ENCODE measurements around the gene MROH8. TPM values are rescaled to one million over a fixed set of nuclear protein-coding genes. Genes with fewer than 3 reads are reported as not detected.

Gene MROH8
- total and polyA plus RNA-seq, 2 experiments from 2014 or later = 3.7 to 3.9 TPM

- 86% methylated on average over 9 of the region's 9 CpGs for WGBS (ENCODE audit: low lambda C conversion rate, missing lambda C conversion rate)
- Histone ChIP-seq H3K36me3 (replicated peaks; ENCODE audit: insufficient read depth, low read depth) (no peaks in the 10 kb centered on the region), H3K4me2 (no peak overlapping the region), H3K9me3 (ENCODE audit: low read depth) (no peaks in the 10 kb centered on the region), H3K79me2 (peaks cover 92% of the 10 kb centered on the region), H4K20me1 (ENCODE audit: insufficient read depth, poor library complexity, severe bottlenecking) (peaks cover 47% of the 10 kb centered on the region), H3K27me3 (no peaks in the 10 kb centered on the region), H3K4me3 (no peak overlapping the region), H3K9me2 (replicated peaks; ENCODE audit: insufficient read depth) (no peaks in the 10 kb centered on the region), H3K4me1 (ENCODE audit: insufficient read depth) (peaks cover 6% of the 10 kb centered on the region), H3K27ac (no peak overlapping the region), H2AFZ (no peak overlapping the region)
- TF ChIP-seq, protein P1, sequence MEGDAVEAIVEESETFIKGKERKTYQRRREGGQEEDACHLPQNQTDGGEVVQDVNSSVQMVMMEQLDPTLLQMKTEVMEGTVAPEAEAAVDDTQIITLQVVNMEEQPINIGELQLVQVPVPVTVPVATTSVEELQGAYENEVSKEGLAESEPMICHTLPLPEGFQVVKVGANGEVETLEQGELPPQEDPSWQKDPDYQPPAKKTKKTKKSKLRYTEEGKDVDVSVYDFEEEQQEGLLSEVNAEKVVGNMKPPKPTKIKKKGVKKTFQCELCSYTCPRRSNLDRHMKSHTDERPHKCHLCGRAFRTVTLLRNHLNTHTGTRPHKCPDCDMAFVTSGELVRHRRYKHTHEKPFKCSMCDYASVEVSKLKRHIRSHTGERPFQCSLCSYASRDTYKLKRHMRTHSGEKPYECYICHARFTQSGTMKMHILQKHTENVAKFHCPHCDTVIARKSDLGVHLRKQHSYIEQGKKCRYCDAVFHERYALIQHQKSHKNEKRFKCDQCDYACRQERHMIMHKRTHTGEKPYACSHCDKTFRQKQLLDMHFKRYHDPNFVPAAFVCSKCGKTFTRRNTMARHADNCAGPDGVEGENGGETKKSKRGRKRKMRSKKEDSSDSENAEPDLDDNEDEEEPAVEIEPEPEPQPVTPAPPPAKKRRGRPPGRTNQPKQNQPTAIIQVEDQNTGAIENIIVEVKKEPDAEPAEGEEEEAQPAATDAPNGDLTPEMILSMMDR (IDR thresholded peaks at IDR 0.05; ENCODE audit: poor library complexity) = no peak
- TF ChIP-seq EZH2phosphoT487 (IDR thresholded peaks at IDR 0.05; ENCODE audit: low read depth, severe bottlenecking, unreplicated experiment) (no peak), EZH2 (IDR thresholded peaks at IDR 0.05; ENCODE audit: borderline replicate concordance) (no peak)
- no peak for DNase-seq (ENCODE audit: low spot score)
Observed at GRCh38 chr20:37190354-37191112, 11.2 kb upstream of the MROH8 start.

DNA sequence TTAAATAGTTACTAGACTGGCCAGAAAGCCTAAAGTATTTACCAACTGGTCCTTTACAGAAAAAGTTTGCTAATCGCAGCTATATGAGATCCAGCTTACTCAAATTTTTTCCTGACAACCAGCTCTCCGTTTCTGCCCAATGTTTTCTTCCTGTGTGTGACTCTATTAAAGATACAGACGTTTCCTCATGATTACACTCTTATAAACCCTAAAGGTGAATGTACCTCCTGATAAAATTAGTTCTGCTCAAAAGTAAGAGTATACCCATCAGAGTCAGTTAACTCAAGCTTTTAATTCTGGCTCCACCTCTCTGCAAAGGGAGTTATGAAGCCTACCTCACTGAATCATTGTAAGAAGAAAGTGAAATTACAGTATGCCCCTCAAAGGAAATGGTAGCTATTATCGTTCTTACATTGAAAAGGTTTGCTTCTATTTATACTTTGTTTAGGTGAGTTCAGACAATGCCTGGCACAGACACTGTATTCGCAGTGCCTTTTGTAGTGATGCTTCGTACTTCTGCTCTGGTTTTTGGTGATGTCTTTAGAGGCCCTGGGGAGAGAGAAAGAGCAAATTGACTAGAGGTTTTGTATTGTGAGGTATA lies 10.2 kb upstream of the MROH8 start:
- Histone ChIP-seq H3K36me3 (replicated peaks; ENCODE audit: insufficient read depth, low read depth) (no peaks in the 10 kb centered on the region), H3K4me1 (ENCODE audit: insufficient read depth) (peaks cover 1% of the 10 kb centered on the region), H2AFZ (no peak overlapping the region), H4K20me1 (ENCODE audit: insufficient read depth, poor library complexity, severe bottlenecking) (peaks cover 38% of the 10 kb centered on the region), H3K9me3 (ENCODE audit: low read depth) (no peaks in the 10 kb centered on the region), H3K4me3 (no peak overlapping the region), H3K4me2 (no peak overlapping the region), H3K27me3 (no peaks in the 10 kb centered on the region), H3K27ac (no peak overlapping the region), H3K79me2 (peaks cover 92% of the 10 kb centered on the region), H3K9me2 (replicated peaks; ENCODE audit: insufficient read depth) (no peaks in the 10 kb centered on the region)
- no peak for DNase-seq (ENCODE audit: low spot score)
- TF ChIP-seq EZH2phosphoT487 (IDR thresholded peaks at IDR 0.05; ENCODE audit: low read depth, severe bottlenecking, unreplicated experiment) (no peak), EZH2 (IDR thresholded peaks at IDR 0.05; ENCODE audit: borderline replicate concordance) (no peak)
- TF ChIP-seq, protein P1 (IDR thresholded peaks at IDR 0.05; ENCODE audit: poor library complexity) = no peak
- WGBS (ENCODE audit: low lambda C conversion rate, missing lambda C conversion rate) = 81% methylated on average over 6 of the region's 6 CpGs

DNA sequence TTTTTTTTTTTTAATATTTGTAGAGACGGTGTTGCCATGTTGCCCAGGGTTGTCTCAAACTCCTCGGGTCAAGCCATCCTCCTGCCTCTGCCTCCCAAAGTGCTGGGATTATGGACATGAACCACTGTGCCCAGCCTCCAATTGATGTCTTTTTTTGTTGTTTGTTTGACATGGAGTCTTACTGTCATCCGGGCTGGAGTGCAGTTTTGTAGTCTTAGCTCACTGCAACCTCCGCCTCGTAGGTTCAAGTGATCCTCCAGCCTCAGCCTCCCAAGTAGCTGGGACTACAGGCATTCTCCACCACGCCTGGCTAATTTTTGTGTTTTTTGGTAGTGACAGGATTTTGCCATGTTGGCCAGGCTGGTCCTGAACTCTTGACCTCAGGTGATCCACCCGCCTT lies 9.4 kb upstream of the MROH8 start:
- no peaks in the 10 kb centered on the region for H3K9me3 ChIP-seq (ENCODE audit: low read depth)
- H4K20me1 ChIP-seq (ENCODE audit: insufficient read depth, poor library complexity, severe bottlenecking) = peaks cover 32% of the 10 kb centered on the region
- WGBS (ENCODE audit: low lambda C conversion rate, missing lambda C conversion rate) = 81% methylated on average over 7 of the region's 7 CpGs
- H3K27me3 ChIP-seq = no peaks in the 10 kb centered on the region
- H3K79me2 ChIP-seq = peaks cover 93% of the 10 kb centered on the region
- DNase-seq (ENCODE audit: low spot score) = no peak
- no peaks in the 10 kb centered on the region for H3K4me1 ChIP-seq (ENCODE audit: insufficient read depth)
- no peak overlapping the region for H3K4me2 ChIP-seq
- H3K9me2 ChIP-seq (replicated peaks; ENCODE audit: insufficient read depth) = no peaks in the 10 kb centered on the region
- no peak overlapping the region for H3K27ac ChIP-seq
- no peak overlapping the region for H3K4me3 ChIP-seq
- no peak overlapping the region for H2AFZ ChIP-seq
- H3K36me3 ChIP-seq (replicated peaks; ENCODE audit: insufficient read depth, low read depth) = no peaks in the 10 kb centered on the region
- TF ChIP-seq, protein P1 (IDR thresholded peaks at IDR 0.05; ENCODE audit: poor library complexity) = no peak
- TF ChIP-seq EZH2 (IDR thresholded peaks at IDR 0.05; ENCODE audit: borderline replicate concordance) (no peak), EZH2phosphoT487 (IDR thresholded peaks at IDR 0.05; ENCODE audit: low read depth, severe bottlenecking, unreplicated experiment) (no peak)
